ENCODE measurements around the gene EIF2AK3. TPM values are rescaled to one million over a fixed set of nuclear protein-coding genes. Genes with fewer than 3 reads are reported as not detected.

Gene EIF2AK3
- total RNA-seq (10 to 100 TPM; 30.9 to 31.0 TPM), polyA plus RNA-seq (10 to 100 TPM in 1 of 2 donors, 1 to 10 TPM in 1; 1.3 to 10.1 TPM)

GRCh38 chr2:88627055-88627855 lies at the start of gene EIF2AK3:
Gene EIF2AK3, minus strand, starts transcription at chr2:88627464. Its CDS starts 190 bp downstream, at chr2:88627274.
- intact Hi-C loops (cut with micrococcal nuclease): loop anchor here (1.0 to 5.0 kb wide), 3 partner anchors 35 to 64 kb away; partner anchors contain the start of gene RPIA
- H3K4me1 ChIP-seq (ENCODE audit: insufficient read depth, low read length): peaks cover 36% of the 10 kb centered on the region
- H3K4me1 Mint-ChIP-seq: peaks cover 0 to 25% (median 13%) of the 10 kb centered on the region in 4 donors
- H3K27me3 Mint-ChIP-seq: no peaks in the 10 kb centered on the region
- H3K27me3 ChIP-seq (ENCODE audit: insufficient read depth, low read length): no peaks in the 10 kb centered on the region
- no peaks in the 10 kb centered on the region for H3K36me3 ChIP-seq (ENCODE audit: insufficient read depth, low read length)
- CTCF ChIA-PET (ENCODE audit: partially characterized antibody): interaction anchor here (0.9 to 2.4 kb wide), 4 partner anchors 33 to 65 kb away, joined by 3 to 6 read pairs (median 4); partner anchors contain the start of gene RPIA
- H3K27ac ChIP-seq (ENCODE audit: low read depth, low read length): peak within 1 kb of the TSS; percentile 92
- H3K9me3 Mint-ChIP-seq: no peaks in the 10 kb centered on the region
- peak within 1 kb of the TSS in 6 of 7 donors; percentile 94 to 98 (median 96) for H3K27ac Mint-ChIP-seq
- DNase-seq: peak; percentile 95 to 99 (median 99)
- H3K4me3 ChIP-seq (ENCODE audit: low read length in 2 of 2): peak within 1 kb of the TSS; percentile 83 to 89
- POLR2A ChIA-PET (ENCODE audit: partially characterized antibody): interaction anchor here (0.8 to 3.5 kb wide), 11 partner anchors 8 to 610 kb away, joined by 3 to 49 read pairs (median 5); partner anchors contain the start of gene RPIA
- H3K4me3 Mint-ChIP-seq: peak within 1 kb of the TSS; percentile 92 to 98 (median 96)
- no peaks in the 10 kb centered on the region for H3K9me3 ChIP-seq (ENCODE audit: control insufficient read depth in 1 of 2, low read length in 2 of 2)
- H3K36me3 Mint-ChIP-seq: peaks cover 0 to 4% of the 10 kb centered on the region in 2 donors

DNA sequence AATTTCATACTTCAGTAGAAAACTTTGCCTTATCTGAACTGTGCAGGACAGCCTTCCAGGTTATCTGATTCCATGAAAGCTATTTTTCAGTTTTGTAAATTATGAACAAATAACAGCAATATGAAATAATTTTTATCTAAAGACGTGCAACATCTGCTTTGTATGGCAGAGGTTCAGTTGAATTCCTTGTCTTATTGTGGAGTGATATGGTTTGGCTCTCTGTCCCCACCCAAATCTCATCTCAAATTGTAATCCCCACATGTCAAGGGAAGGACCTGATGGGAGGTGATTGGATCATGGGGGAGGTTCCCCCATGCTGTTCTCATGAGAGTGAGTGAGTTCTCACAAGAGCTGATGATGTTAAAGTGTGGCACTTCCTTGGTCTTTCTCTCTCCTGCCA lies 46.1 kb upstream of the EIF2AK3 start:
- Mint-ChIP-seq H3K9me3 (no peaks in the 10 kb centered on the region), H3K4me3 (no peak overlapping the region), H3K27me3 (no peaks in the 10 kb centered on the region), H3K27ac (no peak overlapping the region), H3K4me1 (peaks cover 0 to 2% (median 0%) of the 10 kb centered on the region in 4 donors), H3K36me3 (no peaks in the 10 kb centered on the region)
- intact Hi-C loops (cut with micrococcal nuclease): no loop called here
- Histone ChIP-seq H3K27ac (ENCODE audit: low read depth, low read length) (no peak overlapping the region), H3K27me3 (ENCODE audit: insufficient read depth, low read length) (no peaks in the 10 kb centered on the region), H3K36me3 (ENCODE audit: insufficient read depth, low read length) (no peaks in the 10 kb centered on the region), H3K9me3 (ENCODE audit: control insufficient read depth in 1 of 2, low read length in 2 of 2) (no peaks in the 10 kb centered on the region), H3K4me3 (ENCODE audit: low read length in 2 of 2) (no peak overlapping the region), H3K4me1 (ENCODE audit: insufficient read depth, low read length) (no peaks in the 10 kb centered on the region)
- no peak for DNase-seq
- POLR2A ChIA-PET (ENCODE audit: partially characterized antibody): no interaction called here
- CTCF ChIA-PET (ENCODE audit: partially characterized antibody): interaction anchor here (0.9 to 10.7 kb wide), 9 partner anchors 10 to 121 kb away, joined by 3 to 137 read pairs (median 9); no protein-coding TSS in a partner anchor

DNA sequence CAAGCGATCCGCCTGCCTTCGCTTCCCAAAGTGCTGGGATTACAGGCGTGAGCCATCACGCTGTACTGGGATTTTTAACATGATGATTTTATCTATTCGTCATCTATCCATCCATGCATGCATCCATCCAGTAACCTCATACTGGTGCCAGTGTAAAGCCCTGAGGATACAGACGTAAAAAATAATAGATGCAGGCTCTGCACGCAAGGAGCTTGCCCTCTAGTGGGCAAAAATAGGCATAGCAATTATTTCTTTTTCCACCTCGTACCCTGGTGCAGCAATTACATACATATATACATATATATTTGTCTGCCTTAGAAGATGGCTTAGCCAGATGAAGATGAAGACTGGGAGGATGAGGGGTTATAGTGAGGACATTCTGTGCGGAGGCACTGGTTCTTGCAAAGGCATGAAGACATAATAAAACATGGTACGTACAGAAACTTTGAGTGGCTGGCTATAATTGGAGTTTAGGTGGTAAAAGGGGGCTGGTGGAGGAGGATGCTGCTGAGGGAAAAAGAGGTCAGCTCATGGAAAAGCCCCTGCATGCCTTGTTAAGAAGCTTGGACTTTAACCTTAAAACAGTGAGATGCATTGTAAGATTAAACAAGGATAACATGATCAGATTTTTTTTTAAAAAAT lies 44.6 kb upstream of the EIF2AK3 start:
- Histone ChIP-seq H3K27ac (ENCODE audit: low read depth, low read length) (no peak overlapping the region), H3K9me3 (ENCODE audit: control insufficient read depth in 1 of 2, low read length in 2 of 2) (no peaks in the 10 kb centered on the region), H3K4me3 (ENCODE audit: low read length in 2 of 2) (no peak overlapping the region), H3K27me3 (ENCODE audit: insufficient read depth, low read length) (no peaks in the 10 kb centered on the region), H3K36me3 (ENCODE audit: insufficient read depth, low read length) (no peaks in the 10 kb centered on the region), H3K4me1 (ENCODE audit: insufficient read depth, low read length) (no peaks in the 10 kb centered on the region)
- POLR2A ChIA-PET (ENCODE audit: partially characterized antibody): no interaction called here
- no peaks in the 10 kb centered on the region for H3K27me3 Mint-ChIP-seq
- intact Hi-C loops (cut with micrococcal nuclease): no loop called here
- no peaks in the 10 kb centered on the region for H3K9me3 Mint-ChIP-seq
- CTCF ChIA-PET (ENCODE audit: partially characterized antibody): interaction anchor here (0.7 to 10.7 kb wide), 22 partner anchors 8 to 612 kb away, joined by 3 to 137 read pairs (median 4); partner anchors contain the start of gene RPIA
- no peak overlapping the region for H3K4me3 Mint-ChIP-seq
- H3K27ac Mint-ChIP-seq: peak overlapping the region in 2 of 7 donors; percentile 3 to 65
- peaks cover 0 to 2% (median 0%) of the 10 kb centered on the region in 4 donors for H3K4me1 Mint-ChIP-seq
- DNase-seq: peak in 4 of 5 donors; percentile 33 to 52 (median 43)
- no peaks in the 10 kb centered on the region for H3K36me3 Mint-ChIP-seq

DNA sequence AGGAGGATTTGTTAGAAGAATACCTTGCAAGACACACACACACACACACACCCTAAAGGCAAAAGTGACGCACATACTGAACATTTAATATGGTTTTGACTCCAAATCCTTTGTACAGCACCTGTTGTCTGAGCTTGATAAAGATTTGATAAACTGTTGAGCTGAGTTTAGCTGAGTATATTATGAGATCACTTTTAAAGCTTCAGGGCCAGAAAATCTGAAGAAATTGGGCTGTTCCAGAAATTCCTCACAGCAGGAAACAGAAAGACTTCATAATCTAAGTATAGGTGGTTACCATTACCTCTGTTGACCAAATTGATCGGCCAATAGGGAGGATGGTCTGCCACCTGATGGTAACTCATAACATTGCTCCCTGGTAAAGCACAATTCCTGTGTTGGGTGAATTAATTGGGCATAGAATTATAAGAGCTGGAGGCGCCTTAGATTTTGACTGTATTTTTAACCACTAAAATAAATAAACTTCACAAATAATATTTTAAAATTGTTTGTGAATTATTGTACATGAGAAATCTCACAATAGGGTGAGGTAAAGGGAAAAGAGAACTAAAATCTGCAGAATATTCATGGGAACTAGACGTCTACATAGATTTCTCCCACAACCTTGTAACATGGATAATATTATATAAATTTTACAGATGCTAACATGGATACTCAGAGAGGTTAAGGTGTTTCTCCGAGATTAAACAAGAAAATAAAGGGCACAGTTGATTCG lies 42.4 kb upstream of the EIF2AK3 start:
- no peaks in the 10 kb centered on the region for H3K9me3 ChIP-seq (ENCODE audit: control insufficient read depth in 1 of 2, low read length in 2 of 2)
- no peak overlapping the region for H3K27ac ChIP-seq (ENCODE audit: low read depth, low read length)
- no peaks in the 10 kb centered on the region for H3K9me3 Mint-ChIP-seq
- no peaks in the 10 kb centered on the region for H3K36me3 Mint-ChIP-seq
- intact Hi-C loops (cut with micrococcal nuclease): loop anchor here (1.0 to 5.0 kb wide), 2 partner anchors 42 to 78 kb away; partner anchors contain the start of gene EIF2AK3
- H3K27me3 ChIP-seq (ENCODE audit: insufficient read depth, low read length): no peaks in the 10 kb centered on the region
- no peaks in the 10 kb centered on the region for H3K4me1 ChIP-seq (ENCODE audit: insufficient read depth, low read length)
- no peak overlapping the region for H3K4me3 ChIP-seq (ENCODE audit: low read length in 2 of 2)
- no peaks in the 10 kb centered on the region for H3K36me3 ChIP-seq (ENCODE audit: insufficient read depth, low read length)
- DNase-seq: peak in 3 of 5 donors; percentile 11 to 20 (median 19)
- H3K27ac Mint-ChIP-seq: no peak overlapping the region
- H3K4me3 Mint-ChIP-seq: no peak overlapping the region
- ChIA-PET POLR2A (ENCODE audit: partially characterized antibody) (no interaction called here), CTCF (ENCODE audit: partially characterized antibody) (interaction anchor here (0.7 to 10.7 kb wide), 14 partner anchors 8 to 609 kb away, joined by 3 to 137 read pairs (median 3); no protein-coding TSS in a partner anchor)
- peaks cover 0 to 2% (median 0%) of the 10 kb centered on the region in 4 donors for H3K4me1 Mint-ChIP-seq
- no peaks in the 10 kb centered on the region for H3K27me3 Mint-ChIP-seq

- Mint-ChIP-seq H3K36me3 (peaks cover 0 to 2% of the 10 kb centered on the region in 2 donors), H3K4me3 (no peak overlapping the region), H3K27me3 (peaks cover 0 to under 1% of the 10 kb centered on the region in 2 donors), H3K4me1 (peaks cover 0 to 2% (median 0%) of the 10 kb centered on the region in 4 donors), H3K9me3 (peaks cover 0 to under 1% (median 0%) of the 10 kb centered on the region in 8 donors), H3K27ac (no peak overlapping the region)
- no peak for DNase-seq
- Histone ChIP-seq H3K27me3 (ENCODE audit: insufficient read depth, low read length) (no peaks in the 10 kb centered on the region), H3K4me1 (ENCODE audit: insufficient read depth, low read length) (no peaks in the 10 kb centered on the region), H3K27ac (ENCODE audit: low read depth, low read length) (no peak overlapping the region), H3K4me3 (ENCODE audit: low read length in 2 of 2) (no peak overlapping the region), H3K36me3 (ENCODE audit: insufficient read depth, low read length) (no peaks in the 10 kb centered on the region), H3K9me3 (ENCODE audit: control insufficient read depth in 1 of 2, low read length in 2 of 2) (no peaks in the 10 kb centered on the region)
- intact Hi-C loops (cut with micrococcal nuclease): loop anchor here (1.0 to 5.0 kb wide), 2 partner anchors 42 to 78 kb away; partner anchors contain the start of gene EIF2AK3
- POLR2A ChIA-PET (ENCODE audit: partially characterized antibody): no interaction called here
- CTCF ChIA-PET (ENCODE audit: partially characterized antibody): interaction anchor here (0.8 to 10.7 kb wide), 10 partner anchors 9 to 89 kb away, joined by 3 to 137 read pairs (median 4); no protein-coding TSS in a partner anchor
Measured at GRCh38 chr2:88668862-88669261, 41.6 kb upstream of the EIF2AK3 start.

GRCh38 chr2:88667219-88667618 lies 40.0 kb upstream of the EIF2AK3 start:
- intact Hi-C loops (cut with micrococcal nuclease): loop anchor here (5.0 kb wide), 1 partner anchor 40 kb away; the partner anchor contains the start of gene EIF2AK3
- peaks cover 0 to 1% of the 10 kb centered on the region in 2 donors for H3K27me3 Mint-ChIP-seq
- POLR2A ChIA-PET (ENCODE audit: partially characterized antibody): no interaction called here

More at GRCh38 chr2:88667219-88667618, 40.0 kb upstream of the EIF2AK3 start:
- Histone ChIP-seq H3K27me3 (ENCODE audit: insufficient read depth, low read length) (no peaks in the 10 kb centered on the region), H3K4me1 (ENCODE audit: insufficient read depth, low read length) (no peaks in the 10 kb centered on the region), H3K9me3 (ENCODE audit: control insufficient read depth in 1 of 2, low read length in 2 of 2) (no peaks in the 10 kb centered on the region), H3K4me3 (ENCODE audit: low read length in 2 of 2) (no peak overlapping the region), H3K27ac (ENCODE audit: low read depth, low read length) (no peak overlapping the region), H3K36me3 (ENCODE audit: insufficient read depth, low read length) (no peaks in the 10 kb centered on the region)
- peaks cover 0 to 2% (median 0%) of the 10 kb centered on the region in 8 donors for H3K9me3 Mint-ChIP-seq
- CTCF ChIA-PET (ENCODE audit: partially characterized antibody): interaction anchor here (1.1 to 10.7 kb wide), 3 partner anchors 9 to 76 kb away, joined by 4 to 137 read pairs (median 5); no protein-coding TSS in a partner anchor
- peaks cover 0 to 2% (median 0%) of the 10 kb centered on the region in 4 donors for H3K4me1 Mint-ChIP-seq
- peaks cover 0 to 3% of the 10 kb centered on the region in 2 donors for H3K36me3 Mint-ChIP-seq
- no peak overlapping the region for H3K27ac Mint-ChIP-seq
- DNase-seq: no peak
- no peak overlapping the region for H3K4me3 Mint-ChIP-seq
